Neural cell (in vitro differentiated cells): ENCODE data around the gene LACRT.

Source experiments
- EP300 ChIP-seq: fragments of 450-650 bp; conservative IDR thresholded peaks from 2 replicates; pipeline ENCODE4 v1.6.1; 2014; ENCODE audit warnings: antibody characterized with exemption, mild to moderate bottlenecking, moderate library complexity; ENCODE audit not compliant: poor library complexity, severe bottlenecking
- EZH2 ChIP-seq: fragments of 200-600, 300-800 bp; shearing (Covaris generic), sonication (generic); IDR thresholded peaks from 2 replicates; pipeline ENCODE4 v1.6.1; 2014; ENCODE audit warnings: antibody characterized with exemption, low read length, borderline replicate concordance, mild to moderate bottlenecking; ENCODE audit not compliant: insufficient read depth, poor library complexity, severe bottlenecking
- POLR2AphosphoS5 ChIP-seq: IDR thresholded peaks from 2 replicates; pipeline ENCODE4 v1.6.1; 2012
- RAD21 ChIP-seq: fragments of 450-650 bp; conservative IDR thresholded peaks from 2 replicates; pipeline ENCODE4 v1.6.1; 2014; ENCODE audit warnings: antibody characterized with exemption, mild to moderate bottlenecking, moderate library complexity
- TAF1 ChIP-seq: IDR thresholded peaks from 2 replicates; pipeline ENCODE4 v1.6.1; 2012; ENCODE audit warnings: low read depth
- TF ChIP-seq, protein P1 (sequence below): fragments of 450-650 bp; IDR thresholded peaks from 2 replicates; pipeline ENCODE4 v1.5.1; 2014; ENCODE audit warnings: antibody characterized with exemption, mild to moderate bottlenecking, moderate library complexity; ENCODE audit not compliant: poor library complexity, severe bottlenecking
- TF ChIP-seq, protein P2 (sequence below): IDR thresholded peaks from 2 replicates; pipeline ENCODE4 v1.6.1; 2012; ENCODE audit warnings: borderline replicate concordance

DNA sequence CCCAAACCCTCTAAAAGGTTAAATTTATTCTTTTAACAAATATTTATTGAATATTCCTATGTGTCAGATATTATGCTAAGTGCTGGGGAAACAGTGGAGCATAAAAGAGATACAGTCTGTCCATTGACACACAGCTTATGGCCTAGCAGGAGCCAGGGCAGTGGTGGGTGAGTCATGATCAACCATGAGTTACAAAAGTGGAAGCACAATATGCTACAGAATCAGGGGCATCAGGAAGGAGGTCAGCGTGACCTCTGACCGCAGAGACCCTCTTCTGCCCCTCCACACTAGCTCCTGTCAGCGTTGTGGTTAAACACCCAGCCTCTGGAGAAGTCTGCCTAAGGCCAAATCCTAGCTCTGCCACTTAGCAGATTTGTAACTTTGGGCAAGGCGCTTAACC, 41.6 kb downstream of the LACRT start:
- TF ChIP-seq, protein P1, sequence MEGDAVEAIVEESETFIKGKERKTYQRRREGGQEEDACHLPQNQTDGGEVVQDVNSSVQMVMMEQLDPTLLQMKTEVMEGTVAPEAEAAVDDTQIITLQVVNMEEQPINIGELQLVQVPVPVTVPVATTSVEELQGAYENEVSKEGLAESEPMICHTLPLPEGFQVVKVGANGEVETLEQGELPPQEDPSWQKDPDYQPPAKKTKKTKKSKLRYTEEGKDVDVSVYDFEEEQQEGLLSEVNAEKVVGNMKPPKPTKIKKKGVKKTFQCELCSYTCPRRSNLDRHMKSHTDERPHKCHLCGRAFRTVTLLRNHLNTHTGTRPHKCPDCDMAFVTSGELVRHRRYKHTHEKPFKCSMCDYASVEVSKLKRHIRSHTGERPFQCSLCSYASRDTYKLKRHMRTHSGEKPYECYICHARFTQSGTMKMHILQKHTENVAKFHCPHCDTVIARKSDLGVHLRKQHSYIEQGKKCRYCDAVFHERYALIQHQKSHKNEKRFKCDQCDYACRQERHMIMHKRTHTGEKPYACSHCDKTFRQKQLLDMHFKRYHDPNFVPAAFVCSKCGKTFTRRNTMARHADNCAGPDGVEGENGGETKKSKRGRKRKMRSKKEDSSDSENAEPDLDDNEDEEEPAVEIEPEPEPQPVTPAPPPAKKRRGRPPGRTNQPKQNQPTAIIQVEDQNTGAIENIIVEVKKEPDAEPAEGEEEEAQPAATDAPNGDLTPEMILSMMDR, result no peak
- no peak for TF ChIP-seq POLR2AphosphoS5
- no peak for TF ChIP-seq TAF1
- TF ChIP-seq EZH2, result no peak
- TF ChIP-seq, protein P2, sequence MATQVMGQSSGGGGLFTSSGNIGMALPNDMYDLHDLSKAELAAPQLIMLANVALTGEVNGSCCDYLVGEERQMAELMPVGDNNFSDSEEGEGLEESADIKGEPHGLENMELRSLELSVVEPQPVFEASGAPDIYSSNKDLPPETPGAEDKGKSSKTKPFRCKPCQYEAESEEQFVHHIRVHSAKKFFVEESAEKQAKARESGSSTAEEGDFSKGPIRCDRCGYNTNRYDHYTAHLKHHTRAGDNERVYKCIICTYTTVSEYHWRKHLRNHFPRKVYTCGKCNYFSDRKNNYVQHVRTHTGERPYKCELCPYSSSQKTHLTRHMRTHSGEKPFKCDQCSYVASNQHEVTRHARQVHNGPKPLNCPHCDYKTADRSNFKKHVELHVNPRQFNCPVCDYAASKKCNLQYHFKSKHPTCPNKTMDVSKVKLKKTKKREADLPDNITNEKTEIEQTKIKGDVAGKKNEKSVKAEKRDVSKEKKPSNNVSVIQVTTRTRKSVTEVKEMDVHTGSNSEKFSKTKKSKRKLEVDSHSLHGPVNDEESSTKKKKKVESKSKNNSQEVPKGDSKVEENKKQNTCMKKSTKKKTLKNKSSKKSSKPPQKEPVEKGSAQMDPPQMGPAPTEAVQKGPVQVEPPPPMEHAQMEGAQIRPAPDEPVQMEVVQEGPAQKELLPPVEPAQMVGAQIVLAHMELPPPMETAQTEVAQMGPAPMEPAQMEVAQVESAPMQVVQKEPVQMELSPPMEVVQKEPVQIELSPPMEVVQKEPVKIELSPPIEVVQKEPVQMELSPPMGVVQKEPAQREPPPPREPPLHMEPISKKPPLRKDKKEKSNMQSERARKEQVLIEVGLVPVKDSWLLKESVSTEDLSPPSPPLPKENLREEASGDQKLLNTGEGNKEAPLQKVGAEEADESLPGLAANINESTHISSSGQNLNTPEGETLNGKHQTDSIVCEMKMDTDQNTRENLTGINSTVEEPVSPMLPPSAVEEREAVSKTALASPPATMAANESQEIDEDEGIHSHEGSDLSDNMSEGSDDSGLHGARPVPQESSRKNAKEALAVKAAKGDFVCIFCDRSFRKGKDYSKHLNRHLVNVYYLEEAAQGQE, result no peak
- TF ChIP-seq EP300, result no peak
- TF ChIP-seq RAD21, result no peak
